ENCODE data around the gene CCNG1. TPM values are rescaled to one million over a fixed set of nuclear protein-coding genes. Genes with fewer than 3 reads are reported as not detected.

CCNG1 gene
- total and polyA plus RNA-seq, 9 of the 15 experiments (the other 6 are each of a cell fraction or from before 2014, with no cell fraction given): 121 to 293 (median 245) TPM

- FAIRE-seq (peak; percentile 35), ATAC-seq (peak; percentile 6), DNase-seq (ENCODE audit: extremely low read depth in 1 of 4, low spot score in 3 of 4) (peak in 1 of 4 experiments; percentile 51)
- H3K4me1 ChIP-seq (replicated peaks in 1 of 2; ENCODE audit: control insufficient read depth in 2 of 2, insufficient read depth in 2 of 2, low read length in 2 of 2): peaks cover 8 to 9% of the 10 kb centered on the region in 2 experiments; a peak in 4 of 5 replicates
- H3K79me2 ChIP-seq (ENCODE audit: control insufficient read depth, insufficient read depth, low read length): peaks cover 88% of the 10 kb centered on the region
- H2AFZ ChIP-seq (ENCODE audit: low read depth, low read length): peak within 1 kb of the TSS; percentile 99
- BruUV-seq (replicated peaks): TSS peak; percentile 92
- in situ Hi-C loops (cut with MboI) (no loop called here), intact Hi-C loops (cut with micrococcal nuclease) (loop anchor here (1.0 kb wide), 1 partner anchor 45 kb away; the partner anchor contains the start of gene MAT2B)
- no peaks in the 10 kb centered on the region for H4K20me1 ChIP-seq (replicated peaks; ENCODE audit: control insufficient read depth, insufficient read depth, low read length)
- no peaks in the 10 kb centered on the region for H3K27me3 ChIP-seq (ENCODE audit: control insufficient read depth in 2 of 2, insufficient read depth in 2 of 2, low read length in 2 of 2)
- peak within 1 kb of the TSS; percentile 98 to 99 for H3K9ac ChIP-seq (ENCODE audit: insufficient read depth in 1 of 2, low read depth in 2 of 2, low read length in 2 of 2)
- no peaks in the 10 kb centered on the region for H3K9me1 ChIP-seq (ENCODE audit: control insufficient read depth, insufficient read depth, low read length)
- H3K4me2 ChIP-seq (ENCODE audit: insufficient read depth, low read length): peak within 1 kb of the TSS; percentile 94
- CTCF ChIA-PET (ENCODE audit: low intra/inter-chr PET ratio): no interaction called here
- peak within 1 kb of the TSS; percentile 70 for H3K4me3 ChIP-seq
- WGBS (ENCODE audit: insufficient coverage, low coverage, missing lambda C conversion rate): under 1% methylated on average over 17 of the region's 23 CpGs
- H3K9me3 ChIP-seq (replicated peaks; ENCODE audit: control insufficient read depth, insufficient read depth, low read depth, low read length): no peaks in the 10 kb centered on the region
- peak within 1 kb of the TSS; percentile 100 for H3K27ac ChIP-seq (ENCODE audit: extremely low read depth, low read depth, low read length)
- POLR2A ChIA-PET: interaction anchor here (0.6 to 6.9 kb wide), 17 partner anchors 10 to 900 kb away, joined by 3 to 126 read pairs (median 3); partner anchors contain the start of genes CCNG1 and MAT2B
- peaks cover 34% of the 10 kb centered on the region for H3K36me3 ChIP-seq (ENCODE audit: control insufficient read depth, insufficient read depth, low read length)
- no peak for TF ChIP-seq EWSR1 (IDR thresholded peaks at IDR 0.05; ENCODE audit: borderline replicate concordance, low read depth, partially characterized antibody)
- no peak for TF ChIP-seq TAF9B (IDR thresholded peaks at IDR 0.05; ENCODE audit: partially characterized antibody)
- no peak for TF ChIP-seq SRF (CRISPR knock-in tag; IDR thresholded peaks at IDR 0.05)
- TF ChIP-seq NR2F6 (CRISPR knock-in tag; IDR thresholded peaks at IDR 0.05): no peak
- TF ChIP-seq CREB5 (CRISPR knock-in tag; IDR thresholded peaks at IDR 0.05): no peak
- no peak for TF ChIP-seq RBM14 (IDR thresholded peaks at IDR 0.05; ENCODE audit: borderline replicate concordance, insufficient read depth, low read depth, low read length)
- TF ChIP-seq RBM15 (IDR thresholded peaks at IDR 0.05; ENCODE audit: insufficient read depth, low read length): no peak
- TF ChIP-seq SETDB1 (IDR thresholded peaks at IDR 0.05; ENCODE audit: low read length): no peak
- TF ChIP-seq DNMT1 (IDR thresholded peaks at IDR 0.05): no peak
- peak; percentile 43; the same call in 1 of the 2 replicates for TF ChIP-seq NFE2 (IDR thresholded peaks at IDR 0.05; ENCODE audit: low read depth)
- TF ChIP-seq ZC3H4 (CRISPR knock-in tag; IDR thresholded peaks at IDR 0.05; ENCODE audit: borderline replicate concordance): peak; percentile 97
- no peak for TF ChIP-seq PTRF (tag; IDR thresholded peaks at IDR 0.05)
- no peak for TF ChIP-seq ZNF551 (CRISPR knock-in tag; IDR thresholded peaks at IDR 0.05)
- TF ChIP-seq POU5F1 (IDR thresholded peaks at IDR 0.05; ENCODE audit: borderline replicate concordance, low read depth, low read length, partially characterized antibody): no peak
- TF ChIP-seq NCOA1 (IDR thresholded peaks at IDR 0.05; ENCODE audit: low read depth): 0 out of 2 replicates have a peak, but pooled peaks have one; percentile 34
- TF ChIP-seq DDX20 (tag; IDR thresholded peaks at IDR 0.05; ENCODE audit: low read depth): no peak
- no peak for TF ChIP-seq HNRNPK (IDR thresholded peaks at IDR 0.05; ENCODE audit: low read depth, low read length, poor library complexity, severe bottlenecking)
- TF ChIP-seq SFPQ (IDR thresholded peaks at IDR 0.05; ENCODE audit: low read depth, low read length): no peak
- no peak for TF ChIP-seq ZNF217 (CRISPR knock-in tag; IDR thresholded peaks at IDR 0.05)
Observed at GRCh38 chr5:163460562-163461171, 23.3 kb downstream of the CCNG1 start, which contains the start of gene HMMR. Gene HMMR (plus strand): TSS chr5:163460632. CDS start chr5:163460693, 61 bp downstream.
